Panc1 (cell line): ENCODE measurements around the gene DNAH3. TPM values are rescaled to one million over a fixed set of nuclear protein-coding genes. Genes with fewer than 3 reads are reported as not detected.
A peak's percentile ranks its signal among the peaks of the same experiment; 100 is the strongest.

ENCODE experiments used
- ATAC-seq: fragments of 200-7000 bp; cut with Tn5 transposase; 2 replicates; pipeline ENCODE4 v1.9.1; 2020; ENCODE audit warnings: mild to moderate bottlenecking, moderate library complexity
- BruUV-seq: library from RNA; stranded (reverse); fragments of 400-500 nt; replicated peaks from 2 replicates; lab custom pipeline; 2021; lab: Mats Ljungman, UMichigan
- CTCF ChIA-PET: fragments of 300-600 bp; sonication (Branson Sonifier 250); formaldehyde crosslinking; loops from one replicate; lab custom pipeline; 2022; ENCODE audit warnings: antibody characterized with exemption; lab: Charles Lee
- POLR2A ChIA-PET: fragments of 300-600 bp; sonication (Branson Sonifier 250); formaldehyde crosslinking; loops from one replicate; lab custom pipeline; 2022; ENCODE audit warnings: antibody characterized with exemption; lab: Charles Lee
- DNase-seq: peaks from one replicate; pipeline ENCODE4 v3.0.0-alpha.2; 2010; ENCODE audit warnings: low read depth, low spot score
- H3K27ac ChIP-seq: 2 replicates; pipeline ENCODE4 v1.5.1; 2011; ENCODE audit warnings: mild to moderate bottlenecking, low read length, inconsistent platforms
- H3K27me3 ChIP-seq: fragments of 200-500 bp; sonication (Bioruptor generic); 2 replicates; pipeline ENCODE4 v1.6.0; 2014; ENCODE audit warnings: low read length, inconsistent platforms; ENCODE audit not compliant: control insufficient read depth, insufficient read depth
- H3K36me3 ChIP-seq: fragments of 200-500 bp; sonication (Bioruptor generic); 2 replicates; pipeline ENCODE4 v1.5.1; 2014; ENCODE audit warnings: inconsistent platforms, mild to moderate bottlenecking, low read length, moderate library complexity; ENCODE audit not compliant: control insufficient read depth, insufficient read depth
- H3K4me1 ChIP-seq: 2 replicates; pipeline ENCODE4 v1.5.1; 2011; ENCODE audit warnings: inconsistent platforms, mild to moderate bottlenecking, low read length, moderate library complexity; ENCODE audit not compliant: control insufficient read depth, insufficient read depth
- H3K4me3 ChIP-seq, 2 experiments: 2 replicates each; pipeline ENCODE4 v1.5.1; 2011 to 2012; ENCODE audit warnings: low read depth in 2 of 2, low read length in 2 of 2, mild to moderate bottlenecking in 2 of 2, inconsistent platforms in 1 of 2, moderate library complexity in 1 of 2
- H3K9me3 ChIP-seq: fragments of 200-500 bp; sonication (Bioruptor generic); 2 replicates; pipeline ENCODE4 v1.5.1; 2014; ENCODE audit warnings: low read depth, mild to moderate bottlenecking, inconsistent platforms, low read length, moderate library complexity; ENCODE audit not compliant: control insufficient read depth, insufficient read depth
- CTCF ChIP-seq: fragments of 450-650 bp; IDR thresholded peaks from 2 replicates; pipeline ENCODE4 v1.5.1; 2017; ENCODE audit warnings: mild to moderate bottlenecking
- POLR2AphosphoS5 ChIP-seq: IDR thresholded peaks from 2 replicates; pipeline ENCODE4 v1.6.1; 2012; ENCODE audit warnings: mild to moderate bottlenecking, low read depth, low read length, moderate library complexity
- SIN3A ChIP-seq: IDR thresholded peaks from 2 replicates; pipeline ENCODE4 v1.6.1; 2012; ENCODE audit warnings: low read depth, mild to moderate bottlenecking, low read length, moderate library complexity, borderline replicate concordance; ENCODE audit not compliant: insufficient read depth
- TCF7L2 ChIP-seq: IDR thresholded peaks from 2 replicates; pipeline ENCODE4 v1.6.1; 2011; ENCODE audit warnings: mild to moderate bottlenecking, low read depth, low read length, inconsistent platforms
- in situ Hi-C: cut with HindIII; loops from 2 replicates; pipeline ENCODE4 v1.10.0; 2016; ENCODE audit warnings: low sequenced_read_pairs, low pct_unique_long_range_greater_than_20kb
- intact Hi-C: fragments of 100-400 bp; cut with micrococcal nuclease; formaldehyde crosslinking; loops from one replicate; pipeline ENCODE4 v1.10.0; 2022; ENCODE audit not compliant: unreplicated experiment
- total RNA-seq: library from RNA; stranded (reverse); gene quantifications from one replicate; pipeline ENCODE4 v1.2.1, GENCODE V29; 2021; ENCODE audit not compliant: unreplicated experiment
- TF ChIP-seq, protein P1 (sequence below), 2 experiments: IDR thresholded peaks; 2 replicates each; pipeline ENCODE4 v1.6.1; 2011 to 2012; ENCODE audit warnings: low read depth in 2 of 2, control low read depth in 1 of 2, low read length in 1 of 2, mild to moderate bottlenecking in 1 of 2, moderate library complexity in 1 of 2; ENCODE audit not compliant: insufficient read depth in 1 of 2

DNAH3 gene
- total RNA-seq, 1 experiment from 2014 or later, result 0.62 TPM

- Histone ChIP-seq H3K4me1 (no peaks in the 10 kb centered on the region), H3K9me3 (no peaks in the 10 kb centered on the region), H3K27ac (no peak overlapping the region), H3K27me3 (no peaks in the 10 kb centered on the region; the same call in 1 of the 2 replicates), H3K36me3 (no peaks in the 10 kb centered on the region), H3K4me3 (no peak overlapping the region)
- ChIA-PET POLR2A (no interaction called here), CTCF (no interaction called here)
- no peak for DNase-seq
- TF ChIP-seq SIN3A (no peak), POLR2AphosphoS5 (no peak), CTCF (no peak), TCF7L2 (no peak)
- TF ChIP-seq, protein P1, sequence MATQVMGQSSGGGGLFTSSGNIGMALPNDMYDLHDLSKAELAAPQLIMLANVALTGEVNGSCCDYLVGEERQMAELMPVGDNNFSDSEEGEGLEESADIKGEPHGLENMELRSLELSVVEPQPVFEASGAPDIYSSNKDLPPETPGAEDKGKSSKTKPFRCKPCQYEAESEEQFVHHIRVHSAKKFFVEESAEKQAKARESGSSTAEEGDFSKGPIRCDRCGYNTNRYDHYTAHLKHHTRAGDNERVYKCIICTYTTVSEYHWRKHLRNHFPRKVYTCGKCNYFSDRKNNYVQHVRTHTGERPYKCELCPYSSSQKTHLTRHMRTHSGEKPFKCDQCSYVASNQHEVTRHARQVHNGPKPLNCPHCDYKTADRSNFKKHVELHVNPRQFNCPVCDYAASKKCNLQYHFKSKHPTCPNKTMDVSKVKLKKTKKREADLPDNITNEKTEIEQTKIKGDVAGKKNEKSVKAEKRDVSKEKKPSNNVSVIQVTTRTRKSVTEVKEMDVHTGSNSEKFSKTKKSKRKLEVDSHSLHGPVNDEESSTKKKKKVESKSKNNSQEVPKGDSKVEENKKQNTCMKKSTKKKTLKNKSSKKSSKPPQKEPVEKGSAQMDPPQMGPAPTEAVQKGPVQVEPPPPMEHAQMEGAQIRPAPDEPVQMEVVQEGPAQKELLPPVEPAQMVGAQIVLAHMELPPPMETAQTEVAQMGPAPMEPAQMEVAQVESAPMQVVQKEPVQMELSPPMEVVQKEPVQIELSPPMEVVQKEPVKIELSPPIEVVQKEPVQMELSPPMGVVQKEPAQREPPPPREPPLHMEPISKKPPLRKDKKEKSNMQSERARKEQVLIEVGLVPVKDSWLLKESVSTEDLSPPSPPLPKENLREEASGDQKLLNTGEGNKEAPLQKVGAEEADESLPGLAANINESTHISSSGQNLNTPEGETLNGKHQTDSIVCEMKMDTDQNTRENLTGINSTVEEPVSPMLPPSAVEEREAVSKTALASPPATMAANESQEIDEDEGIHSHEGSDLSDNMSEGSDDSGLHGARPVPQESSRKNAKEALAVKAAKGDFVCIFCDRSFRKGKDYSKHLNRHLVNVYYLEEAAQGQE (IDR thresholded peaks at IDR 0.05; ENCODE audit: insufficient read depth in 1 of 2, low read depth in 2 of 2, low read length in 1 of 2), result no peak
- intact Hi-C loops, result no loop called here
- BruUV-seq, result no TSS peak
- in situ Hi-C loops, result no loop called here
- ATAC-seq, result peak; percentile 29; the same call in 1 of the 2 replicates
These were observed 212.2 kb downstream of the DNAH3 start for GRCh38 chr16:20938426-20938825.

DNA sequence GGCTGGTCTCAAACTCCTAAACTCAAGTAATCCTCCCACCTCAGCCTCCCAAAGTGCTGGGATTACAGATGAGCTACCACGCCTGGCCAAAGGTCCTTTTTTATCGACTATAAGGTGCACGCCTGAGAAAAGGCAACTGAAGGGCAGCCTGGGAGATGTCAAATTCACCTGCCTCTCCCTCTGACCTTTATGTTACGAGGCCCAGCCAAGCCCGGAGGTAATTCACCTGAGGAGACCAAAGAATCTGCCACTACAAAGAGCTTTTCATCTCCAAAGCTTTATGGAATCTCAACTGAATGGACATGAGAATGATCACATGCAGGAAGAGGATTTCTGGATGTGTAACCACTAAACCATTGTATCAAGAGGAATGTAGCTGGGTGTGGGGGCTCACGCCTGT, 212.9 kb downstream of the DNAH3 start:
- no peaks in the 10 kb centered on the region for H3K4me1 ChIP-seq
- H3K27me3 ChIP-seq, result no peaks in the 10 kb centered on the region; the same call in 1 of the 2 replicates
- no peak overlapping the region for H3K27ac ChIP-seq
- no peak overlapping the region for H3K4me3 ChIP-seq
- BruUV-seq, result no TSS peak
- in situ Hi-C loops, result no loop called here
- TF ChIP-seq CTCF (no peak), TCF7L2 (no peak), POLR2AphosphoS5 (no peak), SIN3A (no peak)
- TF ChIP-seq, protein P1 (IDR thresholded peaks at IDR 0.05; ENCODE audit: insufficient read depth in 1 of 2, low read depth in 2 of 2, low read length in 1 of 2), result no peak
- H3K9me3 ChIP-seq, result no peaks in the 10 kb centered on the region
- ATAC-seq (no peak), DNase-seq (no peak)
- intact Hi-C loops, result no loop called here
- H3K36me3 ChIP-seq, result no peaks in the 10 kb centered on the region
- POLR2A ChIA-PET, result no interaction called here
- CTCF ChIA-PET, result interaction anchor here (0.5 kb wide), 1 partner anchor 24 kb away, joined by 3 read pairs; no protein-coding TSS in a partner anchor
